HG03095 (cell line): ENCODE results near the gene MAGI2.
"Not testable (repeated sequence)": the region's sequence is repeated elsewhere in the genome, so short reads cannot be mapped to it uniquely, and the experiment has no call there.

ENCODE experiments used
- ATAC-seq: cut with Tn5 transposase; IDR thresholded peaks from one replicate; pipeline ENCODE4 v1.9.1; 2021; ENCODE audit warnings: moderate library complexity; ENCODE audit not compliant: unreplicated experiment

The MAGI2 gene

DNA sequence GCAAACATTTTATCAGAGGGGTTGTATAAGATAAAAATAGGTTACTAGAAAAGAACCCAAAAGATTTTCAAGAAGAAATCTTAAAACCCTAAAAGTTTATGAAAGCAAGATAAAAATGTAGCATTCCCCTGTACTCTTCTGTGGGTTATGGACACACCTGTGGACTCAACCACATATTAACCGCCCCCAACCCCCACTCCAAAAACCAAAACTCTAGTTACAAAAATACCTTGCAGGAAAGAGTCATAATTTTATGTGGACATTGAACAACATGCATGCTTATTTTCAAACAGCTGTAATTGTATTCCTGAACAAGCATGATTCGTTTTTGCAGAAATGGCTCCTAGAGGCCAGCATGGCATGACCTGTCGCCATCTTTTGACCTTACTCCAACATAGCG, 1188.0 kb downstream of the MAGI2 start:
- no peak for ATAC-seq

DNA sequence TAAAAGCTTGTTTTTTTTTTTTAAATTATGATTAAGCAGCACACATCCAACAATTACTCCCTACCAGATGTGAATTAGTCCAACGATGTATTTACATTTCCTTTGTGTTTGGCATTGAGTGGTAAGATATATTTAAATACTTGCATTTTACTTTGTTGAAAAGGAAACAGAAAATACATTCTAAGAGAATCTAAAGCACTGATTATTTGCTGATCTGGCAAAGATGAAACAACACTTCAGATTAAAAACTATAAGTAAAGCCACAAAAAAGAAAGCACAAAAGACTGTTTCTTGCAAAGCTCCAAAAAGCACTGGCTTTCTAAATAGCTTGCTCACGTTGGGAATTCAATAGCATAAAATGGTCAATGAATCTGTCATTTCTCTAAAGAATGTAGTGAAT, 1188.4 kb downstream of the MAGI2 start:
- ATAC-seq: no peak

DNA sequence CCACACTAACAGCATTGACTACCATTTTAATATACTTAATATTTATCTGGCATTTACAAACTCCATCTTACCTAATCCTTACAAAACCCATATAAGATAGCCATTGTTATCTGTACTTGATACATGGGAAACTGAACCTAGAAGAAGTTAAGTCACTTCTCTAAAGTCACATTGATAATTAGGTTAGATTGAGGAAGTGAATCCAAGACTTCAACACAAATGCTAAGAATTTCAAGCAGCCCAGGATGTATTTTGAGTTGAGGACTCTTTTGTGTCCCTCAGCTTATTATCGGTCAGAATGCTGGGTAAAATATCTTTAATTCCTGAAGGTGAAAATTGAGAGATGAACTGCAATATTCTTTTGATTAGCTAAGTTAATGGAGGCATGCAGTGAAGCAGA, 1189.4 kb downstream of the MAGI2 start:
- ATAC-seq: no peak

DNA sequence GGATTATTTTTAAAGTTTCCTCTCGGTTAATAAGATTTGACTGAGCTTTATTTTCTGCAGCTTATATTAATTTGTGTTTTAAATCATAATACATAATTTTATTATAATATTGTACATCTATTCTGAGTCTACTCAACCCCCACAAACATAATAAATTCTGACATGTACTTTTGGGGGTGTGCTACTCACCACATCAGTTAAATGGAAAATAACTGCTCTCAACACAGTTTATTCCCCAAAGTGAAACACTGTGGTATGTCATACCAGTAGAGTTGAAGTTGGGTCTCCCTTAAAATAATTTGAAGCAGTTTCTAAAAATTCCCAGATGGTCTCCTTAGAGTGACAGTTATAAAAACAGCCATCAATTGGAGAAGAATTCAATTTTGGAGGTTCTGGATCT, 1191.7 kb downstream of the MAGI2 start:
- ATAC-seq: no peak

DNA sequence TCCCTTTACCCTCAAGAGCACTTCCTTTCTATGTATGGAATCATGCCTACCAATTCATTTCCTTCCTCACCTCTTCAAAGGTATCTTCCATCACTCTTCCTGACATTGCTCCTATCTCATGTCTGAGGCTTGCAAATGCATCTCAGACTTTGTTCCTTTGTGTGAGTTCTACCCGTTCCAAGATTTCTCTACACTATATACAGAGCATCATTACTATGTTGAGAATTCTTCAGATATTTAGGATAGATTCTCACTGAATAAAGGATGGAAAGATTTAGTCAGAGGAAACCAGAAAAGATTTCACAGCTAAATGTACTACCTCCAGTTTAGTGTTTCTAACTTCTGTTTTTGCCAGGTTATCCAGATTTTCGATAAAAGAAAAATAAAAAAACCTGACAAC, 1192.2 kb downstream of the MAGI2 start:
- no peak for ATAC-seq

DNA sequence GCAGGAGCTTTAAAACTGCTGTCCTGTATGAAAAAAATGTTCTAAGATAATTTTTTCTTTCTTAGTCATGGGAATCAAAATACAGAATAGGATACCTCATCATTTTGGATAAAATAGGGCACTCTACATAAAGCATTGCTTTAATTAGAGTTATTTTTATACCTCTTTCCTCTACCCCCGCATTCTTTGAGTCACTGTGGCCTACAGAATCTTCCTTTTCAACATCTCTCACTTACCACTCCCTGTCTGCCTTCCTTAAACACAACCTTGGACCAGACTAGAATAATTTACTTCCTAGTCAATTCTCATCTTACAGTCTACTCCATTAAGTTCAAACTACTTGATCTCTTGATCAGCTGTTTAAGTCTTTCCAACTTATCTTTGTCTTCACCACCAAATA, 1192.6 kb downstream of the MAGI2 start:
- no peak for ATAC-seq

DNA sequence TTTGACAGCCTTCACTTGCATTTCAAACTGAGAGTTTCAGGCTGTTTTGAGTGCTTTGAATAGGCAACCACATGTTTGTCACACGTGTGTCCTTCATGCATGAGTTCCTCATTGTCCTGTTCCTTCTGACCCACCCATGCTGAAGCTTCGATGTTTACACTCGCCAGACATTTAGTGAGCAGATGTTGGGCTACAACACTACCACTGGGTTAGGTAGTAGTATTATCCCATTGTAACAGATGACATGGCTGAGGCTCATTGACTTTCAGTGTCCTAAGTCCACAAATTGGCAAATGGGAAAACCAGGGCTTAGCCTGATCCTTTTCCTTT, 1198.8 kb downstream of the MAGI2 start:
- ATAC-seq: no peak

DNA sequence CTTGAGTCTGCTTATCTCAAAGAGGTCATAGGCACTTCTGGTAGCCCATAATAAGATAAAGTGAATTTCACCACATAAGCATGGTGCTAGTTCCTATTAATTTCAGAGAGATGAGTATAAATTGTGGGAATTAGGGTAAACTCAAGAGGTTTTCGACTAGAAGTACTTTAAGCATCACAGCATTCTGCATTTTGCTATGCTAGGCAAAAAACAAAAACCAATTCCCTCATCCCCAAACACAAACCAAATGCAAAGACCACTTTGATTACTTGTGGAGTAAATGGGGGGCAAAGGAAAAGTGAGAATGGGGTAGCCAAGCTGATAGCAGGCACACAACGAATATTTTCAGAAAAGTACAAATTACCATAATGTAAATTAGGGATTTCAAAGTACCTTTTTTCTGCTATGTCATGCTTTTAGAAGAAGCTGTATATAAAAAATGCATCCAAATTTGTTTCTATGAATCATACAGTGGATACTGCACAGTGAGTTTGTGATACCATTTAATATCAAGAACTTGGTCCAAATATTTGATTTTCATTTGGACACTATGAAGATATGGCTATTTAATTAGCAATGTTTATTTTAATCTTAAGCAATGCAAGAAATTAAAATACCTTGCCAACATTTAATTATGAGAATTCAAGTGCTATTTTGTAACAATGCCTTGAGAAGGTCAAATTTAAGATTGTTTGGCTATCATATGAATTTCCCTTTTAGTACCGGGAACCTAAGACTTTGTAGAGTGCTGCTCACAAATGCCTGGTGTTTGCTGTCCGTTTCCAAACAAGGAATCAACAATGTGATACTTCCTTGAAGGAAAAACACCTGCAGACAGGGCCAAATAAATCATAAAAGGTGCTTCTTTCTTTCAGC, 1199.4 kb downstream of the MAGI2 start:
- ATAC-seq: no peak

DNA sequence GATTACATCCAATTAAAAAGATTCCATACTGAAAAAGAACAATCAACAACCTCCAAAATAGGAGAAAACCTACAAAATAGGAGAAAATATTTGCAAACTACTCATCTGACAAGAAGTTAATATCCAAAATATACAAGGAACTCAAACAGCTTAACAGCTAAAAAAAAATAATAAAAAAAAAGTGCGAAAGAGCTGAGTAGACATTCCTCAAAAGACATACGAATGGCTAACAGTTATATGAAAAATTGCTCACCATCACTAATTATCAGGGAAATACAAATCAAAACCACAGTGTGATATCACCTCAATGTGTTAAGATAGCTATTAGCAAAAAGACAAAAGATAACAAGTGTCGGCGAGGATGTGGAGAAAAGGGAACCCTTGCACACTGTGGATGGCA, 1204.6 kb downstream of the MAGI2 start:
- no peak for ATAC-seq

DNA sequence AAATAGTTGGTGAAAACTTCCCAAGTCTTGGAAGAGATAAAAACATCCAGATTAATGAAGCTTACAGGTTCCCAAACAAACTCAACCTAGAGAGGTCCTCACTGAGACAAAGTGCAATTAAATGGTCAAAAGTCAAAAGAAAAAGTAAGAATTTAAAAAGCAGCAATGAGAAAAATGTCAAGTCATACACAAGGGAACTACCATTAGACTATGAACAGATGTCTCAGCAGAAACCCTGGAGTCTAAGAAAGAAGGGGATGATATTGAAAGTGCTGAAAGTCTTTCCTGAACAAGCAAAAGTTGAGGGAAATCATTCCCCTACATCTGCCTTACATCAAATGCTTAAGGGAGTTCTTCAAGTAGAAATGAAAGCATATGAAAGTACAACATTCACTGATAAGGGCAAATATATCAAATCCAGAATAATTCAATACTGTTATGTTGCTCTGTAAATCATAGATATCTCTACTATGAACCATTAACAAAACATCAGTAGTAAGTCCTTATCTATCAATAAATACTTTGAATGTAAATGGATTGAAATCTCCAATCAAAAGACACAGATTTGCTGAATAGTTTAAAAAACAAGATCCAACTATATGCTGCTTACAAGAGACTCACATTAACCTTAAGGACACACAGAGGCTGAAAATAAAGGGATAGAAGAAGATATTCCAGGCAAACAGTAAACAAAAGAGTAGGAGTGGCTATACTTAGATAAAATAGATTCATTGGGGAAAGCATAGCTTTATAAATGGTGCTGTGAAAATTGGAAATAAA, 1205.4 kb downstream of the MAGI2 start:
- ATAC-seq: no peak

DNA sequence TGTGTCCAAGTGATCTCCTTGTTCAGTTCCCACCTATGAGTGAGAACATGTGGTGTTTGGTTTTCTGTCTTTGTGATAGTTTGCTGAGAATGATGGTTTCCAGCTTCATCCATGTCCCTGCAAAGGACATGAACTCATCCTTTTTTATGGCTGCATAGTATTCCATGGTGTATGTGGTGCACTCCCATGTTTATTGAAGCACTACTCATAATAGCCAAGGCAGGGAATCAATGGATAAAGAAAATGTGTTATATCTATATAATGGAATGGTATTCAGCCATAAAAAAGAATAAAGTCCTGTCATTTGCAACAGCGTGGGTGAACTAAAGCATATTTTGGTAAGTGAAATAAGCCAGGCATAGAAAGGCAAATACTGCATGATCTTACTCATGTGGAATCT, 1213.3 kb downstream of the MAGI2 start:
- ATAC-seq: not testable (repeated sequence)

DNA sequence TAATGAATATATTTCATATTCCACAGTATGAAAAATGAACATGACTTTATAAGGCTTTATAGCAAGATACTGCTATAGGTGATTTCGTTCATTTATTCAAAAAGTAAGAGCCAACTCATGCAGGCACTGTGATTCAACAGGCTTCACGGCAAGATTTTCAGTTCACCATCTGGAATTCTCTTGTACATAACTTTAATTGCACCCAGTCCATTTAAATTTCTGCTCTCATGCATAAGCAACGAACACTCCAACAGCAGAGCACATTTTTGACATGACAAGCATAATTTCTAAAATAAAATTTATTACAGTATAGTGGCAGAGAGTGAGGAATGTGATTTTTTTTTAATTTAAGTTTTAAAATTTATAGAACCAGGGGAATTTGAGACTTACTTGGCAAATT, 1218.8 kb downstream of the MAGI2 start:
- ATAC-seq: no peak

DNA sequence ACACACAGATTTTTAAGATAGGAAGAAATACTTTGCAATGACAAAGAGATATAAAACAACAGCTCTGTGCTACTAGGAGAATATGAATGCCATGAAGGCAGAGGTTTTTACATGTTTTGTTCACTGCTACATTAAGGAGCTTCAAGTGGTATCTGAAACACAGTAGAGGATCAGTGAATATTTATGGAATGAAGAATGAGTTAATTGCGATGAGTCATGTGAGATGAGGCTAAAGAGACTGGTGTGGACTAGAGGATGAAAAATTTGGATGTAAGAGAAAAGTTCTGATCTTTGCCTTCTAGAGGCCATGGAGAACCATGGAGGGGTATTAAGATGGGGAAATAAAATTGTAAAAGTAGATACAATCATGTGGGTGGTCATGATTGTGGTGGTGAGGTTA, 1220.7 kb downstream of the MAGI2 start:
- ATAC-seq: no peak

DNA sequence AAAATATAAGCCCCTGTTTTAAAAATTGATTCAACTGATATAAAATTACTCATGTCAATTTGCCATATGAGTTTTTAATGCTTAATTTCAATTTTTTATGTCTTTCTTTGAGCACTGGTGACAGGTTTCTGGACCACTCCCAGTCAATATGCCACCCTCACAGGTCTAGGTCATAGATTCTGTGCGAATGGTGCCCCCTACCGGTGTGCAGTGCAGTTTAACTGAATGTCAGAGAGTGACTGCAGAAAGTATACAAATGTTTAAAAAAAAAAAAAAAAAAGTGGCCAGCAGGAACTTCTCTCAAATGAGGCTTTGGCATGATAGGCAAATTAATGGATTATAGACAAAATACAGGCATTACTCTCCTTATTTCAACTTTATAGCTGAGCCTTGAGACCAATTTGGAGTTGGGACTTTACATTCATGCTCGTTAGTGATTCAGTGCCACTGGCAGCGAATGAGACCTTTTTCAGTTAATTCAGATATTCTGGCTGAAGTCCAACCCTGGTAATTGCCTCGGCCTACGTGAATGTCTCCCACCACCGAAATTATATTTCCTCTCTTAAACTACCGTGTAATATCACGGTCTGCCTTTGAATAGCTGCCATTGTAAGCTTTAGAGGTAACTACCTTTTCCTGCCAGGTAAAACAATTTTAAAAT, 1227.3 kb downstream of the MAGI2 start:
- ATAC-seq: no peak

DNA sequence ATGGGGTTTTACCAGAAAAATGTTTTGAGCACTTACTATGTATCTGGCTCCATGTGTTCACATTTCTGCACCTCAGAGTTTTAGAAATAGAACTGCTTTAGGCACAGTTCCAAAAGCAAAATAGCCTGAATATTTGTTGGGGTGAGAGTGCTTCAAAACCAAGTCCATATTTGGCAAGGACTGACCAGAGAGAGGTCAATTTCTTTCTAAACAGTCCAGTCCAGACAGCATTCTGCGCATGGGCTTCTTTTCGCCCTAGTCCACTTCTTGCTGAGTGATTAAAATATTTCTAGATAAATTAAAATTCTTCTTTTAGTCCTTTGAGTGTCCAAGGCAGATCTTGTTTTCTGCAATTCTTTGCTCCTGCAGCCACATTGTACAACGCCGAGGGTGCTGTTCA, 1227.9 kb downstream of the MAGI2 start:
- ATAC-seq: no peak

DNA sequence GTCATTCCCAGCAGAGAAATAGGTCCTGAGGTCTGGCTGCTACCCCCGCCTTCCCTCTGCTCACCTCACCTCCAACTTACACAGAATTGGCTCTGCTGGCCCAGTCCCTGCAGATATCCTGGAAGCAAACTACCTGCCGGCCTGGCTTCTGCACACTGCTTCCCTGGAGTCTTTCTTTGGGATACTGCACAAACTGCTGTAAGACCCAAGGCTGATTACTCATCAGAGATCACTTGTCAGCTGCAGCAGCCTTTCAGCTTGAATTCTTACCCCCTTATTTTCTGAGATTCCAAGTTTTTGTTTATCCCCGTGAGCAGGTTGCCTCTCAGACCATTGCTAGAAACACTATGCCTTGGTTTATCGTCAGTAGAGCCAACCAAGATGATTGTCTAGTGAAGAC, 1228.5 kb downstream of the MAGI2 start:
- no peak for ATAC-seq

DNA sequence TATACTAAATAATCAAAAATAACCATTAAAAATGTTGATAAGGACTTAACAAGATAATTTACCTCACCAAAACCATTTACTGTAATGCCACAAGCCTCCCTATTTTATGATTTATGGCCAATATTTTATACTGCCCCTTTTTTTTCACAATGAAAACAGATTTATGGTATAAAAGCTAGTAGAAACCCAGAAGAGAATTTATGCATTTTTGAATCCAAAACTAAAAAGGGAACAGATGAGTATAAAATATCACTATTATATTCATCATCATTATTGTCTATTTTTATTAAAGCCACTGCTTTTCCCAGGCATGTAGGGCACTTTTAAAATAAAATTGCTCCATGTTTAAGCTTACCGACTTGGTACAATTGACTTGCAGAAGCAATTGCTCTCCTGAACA, 1229.9 kb downstream of the MAGI2 start:
- no peak for ATAC-seq

DNA sequence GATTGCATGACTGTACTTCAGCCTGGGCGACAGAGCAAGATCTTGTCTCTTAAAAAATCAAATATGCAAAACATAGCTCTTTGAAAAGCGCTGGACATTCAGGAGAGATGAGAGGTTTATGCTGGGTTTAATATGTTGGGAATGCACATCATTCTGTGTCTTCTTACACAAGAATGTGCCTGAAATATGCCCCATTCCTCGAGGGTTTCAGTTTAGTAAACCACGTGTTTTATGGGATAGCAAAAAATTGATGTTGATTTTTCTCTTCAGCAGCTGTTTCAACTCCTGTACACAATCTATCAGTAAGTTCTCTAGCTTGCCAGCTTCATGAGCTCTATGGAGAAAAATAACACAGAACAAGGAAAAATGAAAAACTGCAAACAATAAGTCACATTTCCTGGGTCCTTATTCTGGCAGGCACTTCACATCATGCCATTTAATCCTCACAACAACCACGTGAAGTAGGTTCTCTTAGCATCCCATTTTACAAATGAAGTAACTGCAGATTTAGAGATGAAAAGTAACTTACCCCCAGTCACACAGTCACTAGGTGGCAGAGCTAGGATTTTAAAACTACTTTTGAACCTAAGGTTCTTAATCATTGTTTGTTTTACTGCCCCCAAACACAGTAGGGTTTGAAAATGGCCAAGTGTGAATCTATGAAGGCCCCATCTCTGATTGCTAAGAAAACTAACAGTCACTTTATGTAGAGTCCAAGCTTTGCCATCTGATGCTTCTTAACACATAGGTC, 1231.3 kb downstream of the MAGI2 start:
- ATAC-seq: no peak

DNA sequence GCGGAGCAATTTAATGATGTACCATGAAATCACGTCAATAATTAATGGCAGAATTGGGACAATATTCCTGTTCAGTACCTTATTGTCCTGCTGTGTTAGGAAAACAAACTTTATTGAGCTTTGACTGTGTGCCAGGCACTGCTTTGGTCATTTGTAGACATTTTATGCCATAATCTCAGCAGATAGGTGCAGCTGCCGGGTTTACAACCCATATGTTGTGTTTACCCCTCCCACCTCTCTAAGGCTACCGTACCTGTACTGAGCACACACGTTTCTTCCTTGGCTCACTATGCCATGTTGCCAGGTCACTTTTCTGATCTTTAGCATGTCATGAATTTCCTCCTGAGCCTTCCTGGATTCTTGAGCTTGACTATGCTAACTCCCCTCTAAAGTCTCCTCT, 1232.7 kb downstream of the MAGI2 start:
- ATAC-seq: no peak

DNA sequence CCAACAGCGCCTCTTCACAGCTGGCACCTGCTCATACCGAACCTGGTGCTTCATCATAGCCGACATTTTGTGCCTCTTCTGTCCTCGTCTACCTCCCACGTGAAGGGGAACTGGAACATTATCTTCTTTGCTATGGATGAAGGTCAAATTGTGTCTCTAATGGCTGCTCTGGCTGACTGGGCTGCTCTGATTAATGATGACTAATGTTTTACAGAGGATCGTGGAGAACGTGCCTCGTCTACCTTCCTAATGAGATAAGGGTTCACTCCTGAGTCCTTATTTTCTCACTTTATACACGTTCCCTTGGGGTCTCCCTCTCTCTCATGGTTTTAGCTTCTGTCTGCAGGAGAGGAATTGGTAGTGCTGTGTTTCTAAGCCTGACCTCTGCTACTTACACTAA, 1234.6 kb downstream of the MAGI2 start:
- ATAC-seq: no peak

DNA sequence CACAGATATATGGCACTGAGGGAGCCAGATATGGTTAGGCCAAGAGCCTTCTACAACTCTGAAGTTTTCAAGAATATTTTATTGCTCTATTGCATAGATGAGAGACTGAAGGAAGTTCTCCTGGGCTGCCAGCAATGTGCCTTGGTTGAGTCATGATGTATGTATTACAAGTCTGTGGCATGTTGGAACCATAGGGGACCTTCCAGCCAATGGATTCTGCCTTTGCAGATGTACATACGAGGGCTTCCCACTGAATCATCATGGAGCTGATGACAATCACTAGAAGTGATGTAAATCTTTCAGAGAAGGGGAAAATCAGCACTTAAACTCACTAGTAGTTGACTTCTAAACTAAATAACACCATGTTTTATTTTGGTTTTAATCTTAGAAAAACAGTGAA, 1235.4 kb downstream of the MAGI2 start:
- ATAC-seq: no peak
